ENCODE measurements around the gene PCDHGB5. TPM values are rescaled to one million over a fixed set of nuclear protein-coding genes. Genes with fewer than 3 reads are reported as not detected.

Gene PCDHGB5
- total RNA-seq, 4 donors from 2014 or later, result 13.3 to 27.4 (median 15.3) TPM

- peaks cover 57% of the 10 kb centered on the region for H3K9me3 ChIP-seq
- H3K27ac ChIP-seq, result no peak overlapping the region
- no peaks in the 10 kb centered on the region for H3K4me1 ChIP-seq
- H3K4me3 ChIP-seq, result no peak overlapping the region
- no peak for DNase-seq (ENCODE audit: low spot score in 2 of 2)
- H3K27me3 ChIP-seq, result no peaks in the 10 kb centered on the region
- WGBS, result 79% methylated on average over 5 of the region's 5 CpGs
- TF ChIP-seq CTCF (IDR thresholded peaks at IDR 0.05) (no peak), POLR2A (IDR thresholded peaks at IDR 0.05) (no peak), EP300 (IDR thresholded peaks at IDR 0.05) (no peak), POLR2AphosphoS5 (IDR thresholded peaks at IDR 0.05) (no peak)
- H3K36me3 ChIP-seq, result no peaks in the 10 kb centered on the region
These were observed 41.6 kb upstream of the PCDHGB5 start for GRCh38 chr5:141356133-141356532.

- 63% methylated on average over 4 of the region's 19 CpGs for WGBS
- Histone ChIP-seq H3K36me3 (no peaks in the 10 kb centered on the region), H3K4me1 (no peaks in the 10 kb centered on the region), H3K27me3 (peaks cover 3% of the 10 kb centered on the region), H3K4me3 (no peak overlapping the region), H3K27ac (no peak overlapping the region), H3K9me3 (peaks cover 55% of the 10 kb centered on the region)
- TF ChIP-seq EP300 (IDR thresholded peaks at IDR 0.05) (no peak), POLR2A (IDR thresholded peaks at IDR 0.05) (no peak), POLR2AphosphoS5 (IDR thresholded peaks at IDR 0.05) (no peak), CTCF (IDR thresholded peaks at IDR 0.05) (no peak)
- DNase-seq (ENCODE audit: low spot score in 2 of 2), result no peak
These were observed 40.8 kb upstream of the PCDHGB5 start for GRCh38 chr5:141356950-141357349.

GRCh38 chr5:141359790-141360426, 37.8 kb upstream of the PCDHGB5 start, which contains the start of gene PCDHGB2:
PCDHGB2 (plus strand) TSS chr5:141359994; CDS start chr5:141360136, 142 bp downstream.
- WGBS, result 23% methylated on average over 23 of the region's 24 CpGs
- TF ChIP-seq POLR2AphosphoS5 (IDR thresholded peaks at IDR 0.05) (no peak), CTCF (IDR thresholded peaks at IDR 0.05) (no peak), EP300 (IDR thresholded peaks at IDR 0.05) (no peak), POLR2A (IDR thresholded peaks at IDR 0.05) (no peak)
- Histone ChIP-seq H3K36me3 (no peaks in the 10 kb centered on the region), H3K27ac (no peak within 1 kb of the TSS), H3K27me3 (peaks cover 19% of the 10 kb centered on the region), H3K9me3 (peaks cover 64% of the 10 kb centered on the region), H3K4me3 (peak within 1 kb of the TSS; percentile 24), H3K4me1 (peaks cover 3% of the 10 kb centered on the region)
- DNase-seq (ENCODE audit: low spot score in 2 of 2), result no peak

GRCh38 chr5:141360685-141361084, 37.1 kb upstream of the PCDHGB5 start:
- DNase-seq (ENCODE audit: low spot score in 2 of 2), result no peak
- Histone ChIP-seq H3K4me3 (no peak overlapping the region), H3K9me3 (peaks cover 66% of the 10 kb centered on the region), H3K4me1 (peaks cover 3% of the 10 kb centered on the region), H3K36me3 (no peaks in the 10 kb centered on the region), H3K27ac (no peak overlapping the region), H3K27me3 (peaks cover 20% of the 10 kb centered on the region)
- 42% methylated on average over 15 of the region's 15 CpGs for WGBS
- no peak for TF ChIP-seq POLR2A (IDR thresholded peaks at IDR 0.05)
- TF ChIP-seq EP300 (IDR thresholded peaks at IDR 0.05), result no peak
- TF ChIP-seq POLR2AphosphoS5 (IDR thresholded peaks at IDR 0.05), result no peak
- no peak for TF ChIP-seq CTCF (IDR thresholded peaks at IDR 0.05)

- Histone ChIP-seq H3K27me3 (peaks cover 26% of the 10 kb centered on the region), H3K27ac (no peak overlapping the region), H3K4me1 (peaks cover 3% of the 10 kb centered on the region), H3K9me3 (peaks cover 64% of the 10 kb centered on the region), H3K36me3 (no peaks in the 10 kb centered on the region), H3K4me3 (no peak overlapping the region)
- TF ChIP-seq CTCF (IDR thresholded peaks at IDR 0.05) (no peak), POLR2A (IDR thresholded peaks at IDR 0.05) (no peak), POLR2AphosphoS5 (IDR thresholded peaks at IDR 0.05) (no peak), EP300 (IDR thresholded peaks at IDR 0.05) (no peak)
- DNase-seq (ENCODE audit: low spot score in 2 of 2), result no peak
These were observed 35.0 kb upstream of the PCDHGB5 start for GRCh38 chr5:141362719-141363118.

Data from suprapubic skin (tissue), 4 donors.